Lower leg skin (tissue), 3 donors: Measurements from ENCODE around the gene TMEM242.

Experiments
- POLR2A ChIP-seq, 2 donors: fragments of 450-650 bp; IDR thresholded peaks; one replicate each; pipeline ENCODE4 v1.6.1; 2016 to 2017; ENCODE audit warnings: antibody characterized with exemption in 2 of 2, mild to moderate bottlenecking in 1 of 2, moderate library complexity in 1 of 2
- TF ChIP-seq, protein P1 (sequence below), 3 donors: fragments of 450-650 bp; IDR thresholded peaks; one replicate each; pipeline ENCODE4 v1.5.1; 2016; ENCODE audit warnings: antibody characterized with exemption in 3 of 3, mild to moderate bottlenecking in 3 of 3, moderate library complexity in 2 of 3

DNA sequence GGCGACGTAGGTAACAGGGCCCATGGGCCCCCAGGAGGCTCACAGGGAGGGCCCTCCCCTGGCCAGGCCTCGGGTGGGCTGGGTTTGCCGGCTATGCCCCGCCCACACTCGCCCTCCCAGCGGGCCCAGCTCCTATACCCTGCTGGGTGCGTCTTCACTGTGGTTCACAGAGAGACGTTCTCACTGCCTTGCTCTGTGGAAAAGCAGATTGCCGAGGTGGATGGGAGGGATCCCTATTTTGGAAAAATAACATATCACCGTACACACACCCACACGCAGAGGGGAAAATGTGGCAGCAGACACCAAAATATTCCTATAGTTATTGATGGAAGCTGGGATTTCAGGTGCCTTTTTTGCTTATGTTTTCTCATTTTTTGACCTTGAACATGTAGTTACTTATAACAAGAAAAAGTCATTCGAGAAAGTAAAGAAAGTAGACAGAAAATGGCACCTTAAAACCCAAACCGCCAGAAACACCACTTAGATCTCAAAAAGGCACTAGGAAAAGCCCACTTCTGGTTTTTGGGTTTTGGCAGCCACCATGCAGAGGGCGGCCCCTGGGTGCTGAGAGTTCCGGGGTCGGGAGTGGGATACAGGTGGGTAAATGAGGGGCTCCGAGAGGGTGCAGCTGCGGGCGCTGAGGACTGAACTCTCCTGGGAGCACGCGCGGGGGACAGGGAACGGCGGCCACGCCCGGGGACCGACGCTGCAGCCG, 49.4 kb downstream of the TMEM242 start:
- TF ChIP-seq, protein P1, sequence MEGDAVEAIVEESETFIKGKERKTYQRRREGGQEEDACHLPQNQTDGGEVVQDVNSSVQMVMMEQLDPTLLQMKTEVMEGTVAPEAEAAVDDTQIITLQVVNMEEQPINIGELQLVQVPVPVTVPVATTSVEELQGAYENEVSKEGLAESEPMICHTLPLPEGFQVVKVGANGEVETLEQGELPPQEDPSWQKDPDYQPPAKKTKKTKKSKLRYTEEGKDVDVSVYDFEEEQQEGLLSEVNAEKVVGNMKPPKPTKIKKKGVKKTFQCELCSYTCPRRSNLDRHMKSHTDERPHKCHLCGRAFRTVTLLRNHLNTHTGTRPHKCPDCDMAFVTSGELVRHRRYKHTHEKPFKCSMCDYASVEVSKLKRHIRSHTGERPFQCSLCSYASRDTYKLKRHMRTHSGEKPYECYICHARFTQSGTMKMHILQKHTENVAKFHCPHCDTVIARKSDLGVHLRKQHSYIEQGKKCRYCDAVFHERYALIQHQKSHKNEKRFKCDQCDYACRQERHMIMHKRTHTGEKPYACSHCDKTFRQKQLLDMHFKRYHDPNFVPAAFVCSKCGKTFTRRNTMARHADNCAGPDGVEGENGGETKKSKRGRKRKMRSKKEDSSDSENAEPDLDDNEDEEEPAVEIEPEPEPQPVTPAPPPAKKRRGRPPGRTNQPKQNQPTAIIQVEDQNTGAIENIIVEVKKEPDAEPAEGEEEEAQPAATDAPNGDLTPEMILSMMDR (IDR thresholded peaks at IDR 0.05) = no peak
- no peak for TF ChIP-seq POLR2A (IDR thresholded peaks at IDR 0.05)
